GM19099 (cell line): ENCODE measurements around the gene TTC39C.

ENCODE experiments used
- POLR2A ChIP-seq: IDR thresholded peaks from 3 replicates; pipeline ENCODE4 v1.6.1; 2011; ENCODE audit warnings: low read depth; ENCODE audit not compliant: insufficient read length; ENCODE audit errors: extremely low read depth

The TTC39C gene

GRCh38 chr18:24153397-24153796, 138.8 kb downstream of the TTC39C start:
- no peak for TF ChIP-seq POLR2A

GRCh38 chr18:24157855-24158254, 143.3 kb downstream of the TTC39C start:
- no peak for TF ChIP-seq POLR2A

GRCh38 chr18:24160086-24160485, 145.5 kb downstream of the TTC39C start:
- no peak for TF ChIP-seq POLR2A

GRCh38 chr18:24161304-24161703, 146.8 kb downstream of the TTC39C start:
- no peak for TF ChIP-seq POLR2A

- TF ChIP-seq POLR2A = no peak
These were observed 153.9 kb downstream of the TTC39C start for GRCh38 chr18:24168496-24168895.

GRCh38 chr18:24170360-24170759, 155.8 kb downstream of the TTC39C start:
- TF ChIP-seq POLR2A = no peak

- TF ChIP-seq POLR2A = no peak
These were observed 159.4 kb downstream of the TTC39C start for GRCh38 chr18:24173997-24174396.

- no peak for TF ChIP-seq POLR2A
These were observed 162.3 kb downstream of the TTC39C start for GRCh38 chr18:24176727-24177416.

GRCh38 chr18:24177499-24178133, 163.1 kb downstream of the TTC39C start:
- no peak for TF ChIP-seq POLR2A

- no peak for TF ChIP-seq POLR2A
These were observed 165.5 kb downstream of the TTC39C start for GRCh38 chr18:24180048-24180447.

GRCh38 chr18:24181806-24182205, 167.3 kb downstream of the TTC39C start:
- no peak for TF ChIP-seq POLR2A
